Osteoblast (primary cell): Measurements from ENCODE around the gene GLB1L3. TPM values are rescaled to one million over a fixed set of nuclear protein-coding genes. Genes with fewer than 3 reads are reported as not detected.
A peak's percentile ranks its signal among the peaks of the same experiment; 100 is the strongest.

ENCODE experiments used
- DNase-seq: peaks from one replicate; pipeline ENCODE4 v3.0.0; 2011; ENCODE audit warnings: low spot score, mixed read lengths; ENCODE audit not compliant: insufficient read length; ENCODE audit errors: missing footprints
- H2AFZ ChIP-seq: 2 replicates; pipeline ENCODE4 v1.6.0; 2011; ENCODE audit warnings: mild to moderate bottlenecking, low read length
- H3K27ac ChIP-seq: 2 replicates; pipeline ENCODE4 v1.5.1; 2011; ENCODE audit warnings: mild to moderate bottlenecking, low read depth, low read length, moderate library complexity
- H3K27me3 ChIP-seq: 2 replicates; pipeline ENCODE4 v1.6.0; 2012; ENCODE audit warnings: mild to moderate bottlenecking, control low read depth, inconsistent platforms, low read length, moderate library complexity; ENCODE audit not compliant: insufficient read depth
- H3K36me3 ChIP-seq: 2 replicates; pipeline ENCODE4 v1.5.1; 2011; ENCODE audit warnings: mild to moderate bottlenecking, low read length, control low read depth, moderate library complexity; ENCODE audit not compliant: insufficient read depth
- H3K4me1 ChIP-seq: 2 replicates; pipeline ENCODE4 v1.5.1; 2011; ENCODE audit warnings: mild to moderate bottlenecking, low read length, control low read depth, moderate library complexity; ENCODE audit not compliant: insufficient read depth
- H3K4me2 ChIP-seq: 2 replicates; pipeline ENCODE4 v1.6.0; 2011; ENCODE audit warnings: mild to moderate bottlenecking, low read length; ENCODE audit not compliant: insufficient read depth
- H3K4me3 ChIP-seq: fragments of 200-600 bp; sonication (generic); 3 replicates; pipeline ENCODE4 v1.5.1; 2012; ENCODE audit warnings: mild to moderate bottlenecking, low read length, inconsistent platforms; ENCODE audit not compliant: insufficient read depth
- H3K79me2 ChIP-seq: 2 replicates; pipeline ENCODE4 v1.6.0; 2012; ENCODE audit warnings: mild to moderate bottlenecking, low read length, control low read depth, inconsistent platforms; ENCODE audit not compliant: insufficient read depth
- H3K9me3 ChIP-seq: 2 replicates; pipeline ENCODE4 v1.5.1; 2011; ENCODE audit warnings: low read depth, low read length, control low read depth
- H4K20me1 ChIP-seq: 2 replicates; pipeline ENCODE4 v1.6.0; 2012; ENCODE audit warnings: mild to moderate bottlenecking, low read length, control low read depth; ENCODE audit not compliant: insufficient read depth
- CTCF ChIP-seq: IDR thresholded peaks from 2 replicates; pipeline ENCODE4 v1.5.1; 2011; ENCODE audit warnings: mild to moderate bottlenecking, low read depth, low read length, moderate library complexity; ENCODE audit errors: extremely low read depth
- total RNA-seq: library from RNA; depleted of rRNA; stranded (reverse); fragments of >200 nt; gene quantifications from 2 replicates; pipeline ENCODE4 v1.2.3, GENCODE V29; 2012

GLB1L3 gene
- total RNA-seq, 1 donor, result not detected

- Histone ChIP-seq H3K9me3 (no peaks in the 10 kb centered on the region), H3K27me3 (no peaks in the 10 kb centered on the region), H4K20me1 (peaks cover 78% of the 10 kb centered on the region), H3K79me2 (peaks cover 90% of the 10 kb centered on the region), H2AFZ (no peak overlapping the region), H3K4me2 (no peak overlapping the region), H3K27ac (no peak overlapping the region), H3K4me1 (peaks cover 10% of the 10 kb centered on the region), H3K36me3 (peaks cover 10% of the 10 kb centered on the region), H3K4me3 (no peak overlapping the region)
- peak; percentile 27 for DNase-seq
- TF ChIP-seq CTCF, result no peak
Measured at GRCh38 chr11:134230339-134230738, 45.8 kb upstream of the GLB1L3 start.

- Histone ChIP-seq H3K27me3 (no peaks in the 10 kb centered on the region), H3K4me1 (no peaks in the 10 kb centered on the region), H3K27ac (no peak overlapping the region), H3K36me3 (peaks cover 10% of the 10 kb centered on the region), H3K4me2 (no peak overlapping the region), H2AFZ (no peak overlapping the region), H4K20me1 (peaks cover 61% of the 10 kb centered on the region), H3K4me3 (no peak overlapping the region), H3K79me2 (peaks cover 72% of the 10 kb centered on the region), H3K9me3 (no peaks in the 10 kb centered on the region)
- TF ChIP-seq CTCF, result no peak
- DNase-seq, result no peak
Measured at GRCh38 chr11:134231958-134232659, 44.1 kb upstream of the GLB1L3 start.

- Histone ChIP-seq H3K36me3 (peaks cover 7% of the 10 kb centered on the region), H2AFZ (no peak overlapping the region), H3K9me3 (no peaks in the 10 kb centered on the region), H3K27ac (no peak overlapping the region), H3K27me3 (no peaks in the 10 kb centered on the region), H3K4me1 (no peaks in the 10 kb centered on the region), H3K4me3 (no peak overlapping the region), H3K4me2 (no peak overlapping the region), H3K79me2 (peaks cover 57% of the 10 kb centered on the region), H4K20me1 (peaks cover 48% of the 10 kb centered on the region)
- DNase-seq, result no peak
- TF ChIP-seq CTCF, result no peak
Measured at GRCh38 chr11:134233729-134234179, 42.4 kb upstream of the GLB1L3 start.

- no peak overlapping the region for H2AFZ ChIP-seq
- no peak overlapping the region for H3K27ac ChIP-seq
- peaks cover 41% of the 10 kb centered on the region for H3K79me2 ChIP-seq
- no peaks in the 10 kb centered on the region for H3K4me1 ChIP-seq
- H3K4me3 ChIP-seq, result no peak overlapping the region
- peaks cover 37% of the 10 kb centered on the region for H4K20me1 ChIP-seq
- H3K4me2 ChIP-seq, result no peak overlapping the region
- H3K27me3 ChIP-seq, result no peaks in the 10 kb centered on the region
- DNase-seq, result no peak
- no peak for TF ChIP-seq CTCF
- no peaks in the 10 kb centered on the region for H3K9me3 ChIP-seq
- peaks cover 23% of the 10 kb centered on the region for H3K36me3 ChIP-seq
Measured at GRCh38 chr11:134235399-134235798, 40.8 kb upstream of the GLB1L3 start.
